ENCODE data around the gene BCL2L15.

The BCL2L15 gene

GRCh38 chr1:113905435-113905861 is 18.1 kb upstream of the BCL2L15 start:
- no peak for DNase-seq
- no peak for ATAC-seq

- peak; percentile 94 for ATAC-seq
- peak; percentile 98 for DNase-seq
Measured at GRCh38 chr1:113904674-113905434, 17.5 kb upstream of the BCL2L15 start, which contains the start of the genes AP4B1 and DCLRE1B. Gene AP4B1 (minus strand): TSS chr1:113904799. CDS start chr1:113904717, 82 bp downstream. Gene DCLRE1B (plus strand): TSS chr1:113905326. CDS start chr1:113905587, 261 bp downstream.

- DNase-seq (no peak), ATAC-seq (peak; percentile 21)
Measured at GRCh38 chr1:113904293-113904673, 16.9 kb upstream of the BCL2L15 start.

GRCh38 chr1:113903501-113904292 is 16.3 kb upstream of the BCL2L15 start:
- DNase-seq: peak; percentile 23
- no peak for ATAC-seq

- ATAC-seq (no peak), DNase-seq (no peak)
Measured at GRCh38 chr1:113901191-113901590, 13.8 kb upstream of the BCL2L15 start.

GRCh38 chr1:113899111-113899510 is 11.7 kb upstream of the BCL2L15 start:
- DNase-seq (no peak), ATAC-seq (no peak)

GRCh38 chr1:113898241-113898814 is 10.9 kb upstream of the BCL2L15 start:
- ATAC-seq (no peak), DNase-seq (no peak)

GRCh38 chr1:113895961-113896360 is 8.6 kb upstream of the BCL2L15 start:
- DNase-seq: no peak
- ATAC-seq: no peak

- DNase-seq: no peak
- ATAC-seq: no peak
Measured at GRCh38 chr1:113895098-113895497, 7.7 kb upstream of the BCL2L15 start.

GRCh38 chr1:113893267-113893666 is 5.9 kb upstream of the BCL2L15 start:
- ATAC-seq (no peak), DNase-seq (no peak)

GRCh38 chr1:113891631-113892220 is 4.3 kb upstream of the BCL2L15 start:
- DNase-seq: no peak
- ATAC-seq: no peak

GRCh38 chr1:113890816-113891215 is 3.4 kb upstream of the BCL2L15 start:
- ATAC-seq (peak; percentile 23), DNase-seq (no peak)

- ATAC-seq: no peak
- no peak for DNase-seq
Measured at GRCh38 chr1:113886417-113887401, 672 bp downstream of the BCL2L15 start.

GRCh38 chr1:113881661-113882060 is 5.7 kb downstream of the BCL2L15 start:
- no peak for ATAC-seq
- no peak for DNase-seq

- DNase-seq: no peak
- ATAC-seq: no peak
Measured at GRCh38 chr1:113879739-113880038, 7.7 kb downstream of the BCL2L15 start.

GRCh38 chr1:113876176-113876575 is 11.2 kb downstream of the BCL2L15 start:
- ATAC-seq: no peak
- no peak for DNase-seq

- ATAC-seq: no peak
- DNase-seq: no peak
Measured at GRCh38 chr1:113875714-113876113, 11.7 kb downstream of the BCL2L15 start.

- DNase-seq (peak; percentile 25), ATAC-seq (peak; percentile 75)
Measured at GRCh38 chr1:113874012-113874879, 13.1 kb downstream of the BCL2L15 start.

- peak; percentile 7 for ATAC-seq
Measured at GRCh38 chr1:113872219-113872935, 15.0 kb downstream of the BCL2L15 start.

More at GRCh38 chr1:113872219-113872935, 15.0 kb downstream of the BCL2L15 start:
- DNase-seq: peak; percentile 20
